HG02588 (cell line): Measurements from ENCODE around the gene KLF15.

Source experiments
- ATAC-seq: cut with Tn5 transposase; IDR thresholded peaks from one replicate; pipeline ENCODE4 v1.9.1; 2021; ENCODE audit warnings: mild to moderate bottlenecking, moderate library complexity; ENCODE audit not compliant: unreplicated experiment

KLF15 gene

GRCh38 chr3:126322181-126322967 is 34.8 kb downstream of the KLF15 start:
- no peak for ATAC-seq

- ATAC-seq: no peak
Observed at GRCh38 chr3:126321490-126321889, 35.7 kb downstream of the KLF15 start.

GRCh38 chr3:126320517-126321293 is 36.5 kb downstream of the KLF15 start:
- ATAC-seq: no peak

GRCh38 chr3:126319701-126320295 is 37.4 kb downstream of the KLF15 start:
- no peak for ATAC-seq

GRCh38 chr3:126317029-126317996 is 39.9 kb downstream of the KLF15 start:
- no peak for ATAC-seq

- no peak for ATAC-seq
Observed at GRCh38 chr3:126316501-126316939, 40.7 kb downstream of the KLF15 start.

GRCh38 chr3:126316031-126316461 is 41.2 kb downstream of the KLF15 start:
- ATAC-seq: no peak

- ATAC-seq: no peak
Observed at GRCh38 chr3:126314790-126315658, 42.2 kb downstream of the KLF15 start.

GRCh38 chr3:126314305-126314789 is 42.9 kb downstream of the KLF15 start:
- no peak for ATAC-seq

GRCh38 chr3:126313580-126314304 is 43.5 kb downstream of the KLF15 start:
- no peak for ATAC-seq

GRCh38 chr3:126313166-126313565 is 44.0 kb downstream of the KLF15 start:
- no peak for ATAC-seq

- ATAC-seq: no peak
Observed at GRCh38 chr3:126312341-126312740, 44.9 kb downstream of the KLF15 start.

- ATAC-seq: no peak
Observed at GRCh38 chr3:126311338-126311978, 45.8 kb downstream of the KLF15 start.

GRCh38 chr3:126310816-126311215 is 46.4 kb downstream of the KLF15 start:
- no peak for ATAC-seq

- ATAC-seq: no peak
Observed at GRCh38 chr3:126309861-126310655, 47.1 kb downstream of the KLF15 start.

GRCh38 chr3:126309165-126309564 is 48.0 kb downstream of the KLF15 start:
- ATAC-seq: no peak

GRCh38 chr3:126308394-126309125 is 48.6 kb downstream of the KLF15 start:
- no peak for ATAC-seq
